Pancreas (tissue), 10 donors: ENCODE data around the gene CTTNBP2. TPM values are rescaled to one million over a fixed set of nuclear protein-coding genes. Genes with fewer than 3 reads are reported as not detected.

Experiments
- ATAC-seq, 4 donors: fragments of 200-7000 bp; cut with Tn5 transposase; one replicate each; pipeline versions ENCODE4 v1.8.0 to v1.9.1; 2020; ENCODE audit warnings: mild to moderate bottlenecking in 4 of 4, moderate library complexity in 4 of 4
- DNase-seq, 6 donors: peaks; one replicate each; pipeline ENCODE4 v3.0.0-alpha.2; 2020
- FAIRE-seq: peaks from 2 replicates; lab custom pipeline; 2012; peaks lifted over from hg19 to GRCh38; lab: Jason Lieb, UNC
- H3K27ac ChIP-seq, 4 donors: fragments of 200-600 bp; sonication (generic); 1 replicate in 3 of 4; 2 replicates in 1 of 4; pipeline versions ENCODE4 v1.5.0 to v1.8.0; 2020
- H3K27me3 ChIP-seq, 4 donors: fragments of 200-600 bp; one replicate each; pipeline ENCODE4 v1.8.0; 2021
- H3K36me3 ChIP-seq, 3 donors: fragments of 200-600 bp; sonication (generic) in 1 of 3; one replicate each; pipeline versions ENCODE4 v1.5.0 to v1.8.0; 2020 to 2021
- H3K4me1 ChIP-seq, 3 donors: fragments of 200-600 bp; one replicate each; pipeline ENCODE4 v1.8.0; 2021
- H3K4me3 ChIP-seq, 4 donors: fragments of 200-600 bp; sonication (generic) in 2 of 4; one replicate each; pipeline versions ENCODE4 v1.5.0 to v1.8.0; 2020 to 2021
- H3K9me3 ChIP-seq, 4 donors: fragments of 200-600 bp; one replicate each; pipeline ENCODE4 v1.8.0; 2021
- WGBS, 2 donors: extraction: QIAGEN DNeasy Blood & Tissue Kit; methylation state at CpG; one replicate each; pipeline ENCODE4 v1.1.7; 2013; 5-methylcytosine and 5-hydroxymethylcytosine counted together
- intact Hi-C, 3 donors: fragments of 100-400 bp; cut with DNase I; formaldehyde crosslinking; loops; one replicate each; pipeline versions ENCODE4 v1.11.1 to v1.14.2; 2022
- polyA plus RNA-seq, 2 donors: library from polyadenylated mRNA; stranded (reverse); fragments of 200-250 nt; gene quantifications; one replicate each; pipeline ENCODE4 v1.2.3, GENCODE V29; 2013
- total RNA-seq, 6 donors: library from RNA; stranded (reverse); fragmentation: NEBNext Ultra II Directional in 4 of 6; extraction: Animal tissue kit (Norgen Biotek cat#: 25700) in 4 of 6; gene quantifications; one replicate each; pipeline versions ENCODE4 v1.2.1 to v1.2.4, GENCODE V29; 2021 to 2023
- TF ChIP-seq, protein P1 (sequence below), 4 donors: fragments of 200-600 bp; sonication (generic) in 3 of 4; IDR thresholded peaks; one replicate each; pipeline versions ENCODE4 v1.5.0 to v1.8.0; 2021; ENCODE audit warnings: antibody characterized with exemption in 4 of 4
- donor health status: healthy with polysubstance abuse.
- donor health status: DM: no; HTN: no; CAD: no; lungs with moderate emphysema.
- donor health status: DM: no; HTN: no; CAD: no.
- donor health status: control.
- donor health status: control.
- donor health status: Bipolar disorder and iron deficiency.
- donor health status: DM: yes; HTN: yes; CAD: no.
- donor health status: DM: no; HTN: no; CAD: no.
- donor health status: DM: no; HTN: no; CAD: no.
- donor health status: DM: yes; HTN: yes; CAD: no.

The CTTNBP2 gene
- total and polyA plus RNA-seq, 8 donors: 4.8 to 15.4 (median 10.5) TPM

GRCh38 chr7:117869374-117869773 lies 3.9 kb downstream of the CTTNBP2 start:
- Histone ChIP-seq H3K9me3 (no peaks in the 10 kb centered on the region), H3K27me3 (no peaks in the 10 kb centered on the region), H3K27ac (no peak overlapping the region), H3K36me3 (no peaks in the 10 kb centered on the region), H3K4me1 (peaks cover 0 to 3% (median 0%) of the 10 kb centered on the region in 3 donors), H3K4me3 (no peak overlapping the region)
- intact Hi-C loops: no loop called here
- 43 to 54% methylated on average over 2 of the region's 2 CpGs for WGBS, 2 donors
- TF ChIP-seq, protein P1, sequence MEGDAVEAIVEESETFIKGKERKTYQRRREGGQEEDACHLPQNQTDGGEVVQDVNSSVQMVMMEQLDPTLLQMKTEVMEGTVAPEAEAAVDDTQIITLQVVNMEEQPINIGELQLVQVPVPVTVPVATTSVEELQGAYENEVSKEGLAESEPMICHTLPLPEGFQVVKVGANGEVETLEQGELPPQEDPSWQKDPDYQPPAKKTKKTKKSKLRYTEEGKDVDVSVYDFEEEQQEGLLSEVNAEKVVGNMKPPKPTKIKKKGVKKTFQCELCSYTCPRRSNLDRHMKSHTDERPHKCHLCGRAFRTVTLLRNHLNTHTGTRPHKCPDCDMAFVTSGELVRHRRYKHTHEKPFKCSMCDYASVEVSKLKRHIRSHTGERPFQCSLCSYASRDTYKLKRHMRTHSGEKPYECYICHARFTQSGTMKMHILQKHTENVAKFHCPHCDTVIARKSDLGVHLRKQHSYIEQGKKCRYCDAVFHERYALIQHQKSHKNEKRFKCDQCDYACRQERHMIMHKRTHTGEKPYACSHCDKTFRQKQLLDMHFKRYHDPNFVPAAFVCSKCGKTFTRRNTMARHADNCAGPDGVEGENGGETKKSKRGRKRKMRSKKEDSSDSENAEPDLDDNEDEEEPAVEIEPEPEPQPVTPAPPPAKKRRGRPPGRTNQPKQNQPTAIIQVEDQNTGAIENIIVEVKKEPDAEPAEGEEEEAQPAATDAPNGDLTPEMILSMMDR (IDR thresholded peaks at IDR 0.05): no peak
- no peak for DNase-seq
- no peak for ATAC-seq
- no peak for FAIRE-seq

GRCh38 chr7:117863618-117864017 lies 9.6 kb downstream of the CTTNBP2 start:
- intact Hi-C loops: no loop called here
- Histone ChIP-seq H3K27me3 (no peaks in the 10 kb centered on the region), H3K4me1 (no peaks in the 10 kb centered on the region), H3K9me3 (no peaks in the 10 kb centered on the region), H3K27ac (no peak overlapping the region), H3K36me3 (no peaks in the 10 kb centered on the region), H3K4me3 (no peak overlapping the region)
- WGBS, 2 donors: 43 to 49% methylated on average over 2 of the region's 2 CpGs
- FAIRE-seq (no peak), DNase-seq (no peak), ATAC-seq (no peak)
- TF ChIP-seq, protein P1 (IDR thresholded peaks at IDR 0.05): no peak

DNA sequence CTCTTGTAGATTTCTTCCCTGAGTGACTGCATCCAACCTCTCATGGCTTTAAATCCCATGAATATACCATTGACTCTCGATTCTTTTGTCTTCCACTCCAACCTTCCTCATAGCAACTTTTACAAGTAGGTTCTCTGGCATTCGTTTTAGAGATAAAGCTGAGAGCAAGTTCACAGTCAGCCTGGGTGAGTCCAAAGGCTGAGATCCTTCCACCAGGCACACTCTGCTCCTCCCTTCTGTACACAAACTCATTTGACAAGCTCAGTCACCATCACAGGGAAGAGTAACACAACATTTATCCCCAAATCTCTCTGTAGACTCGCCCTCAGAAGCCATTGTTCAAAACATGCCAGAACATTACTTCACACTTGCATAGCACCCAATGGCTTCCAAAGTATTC lies 10.9 kb downstream of the CTTNBP2 start:
- WGBS, 2 donors: 36 to 44% methylated on average over 3 of the region's 3 CpGs
- no peak overlapping the region for H3K27ac ChIP-seq
- DNase-seq: no peak
- H3K4me3 ChIP-seq: no peak overlapping the region
- intact Hi-C loops: no loop called here
- no peak for FAIRE-seq
- H3K36me3 ChIP-seq: no peaks in the 10 kb centered on the region
- no peaks in the 10 kb centered on the region for H3K4me1 ChIP-seq
- TF ChIP-seq, protein P1 (IDR thresholded peaks at IDR 0.05): no peak
- no peaks in the 10 kb centered on the region for H3K27me3 ChIP-seq
- no peaks in the 10 kb centered on the region for H3K9me3 ChIP-seq
- no peak for ATAC-seq

DNA sequence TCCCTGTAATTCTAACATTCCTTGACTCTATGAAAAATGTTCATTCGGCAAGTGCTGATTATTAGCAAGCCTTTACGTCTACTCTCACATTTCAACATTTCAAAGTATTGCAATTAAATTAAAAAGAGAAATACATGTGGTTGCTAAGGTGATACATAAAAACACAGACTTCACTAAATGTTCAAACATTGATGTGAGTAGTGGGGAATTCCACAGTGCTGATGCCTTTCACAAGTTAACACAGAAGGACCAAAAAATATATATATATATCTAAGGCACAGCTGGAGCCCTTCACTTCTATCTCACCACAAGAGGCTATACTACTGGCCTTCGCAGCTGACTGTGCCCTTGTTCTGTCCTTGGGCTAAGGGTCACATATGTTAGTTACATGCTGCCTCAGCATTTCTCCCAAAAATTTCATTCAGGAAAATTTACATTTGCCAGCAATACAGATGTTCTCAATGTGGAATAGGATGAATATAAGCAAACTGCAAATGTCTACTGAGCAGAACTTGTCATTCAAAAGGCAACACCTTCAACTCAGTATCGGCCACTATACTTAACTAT lies 13.9 kb downstream of the CTTNBP2 start:
- FAIRE-seq: no peak
- WGBS, 2 donors: 79 to 87% methylated on average over 4 of the region's 4 CpGs
- H3K27me3 ChIP-seq: no peaks in the 10 kb centered on the region
- no peak overlapping the region for H3K27ac ChIP-seq
- H3K9me3 ChIP-seq: no peaks in the 10 kb centered on the region
- TF ChIP-seq, protein P1 (IDR thresholded peaks at IDR 0.05): no peak
- no peak for DNase-seq
- intact Hi-C loops: no loop called here
- no peak for ATAC-seq
- no peak overlapping the region for H3K4me3 ChIP-seq
- no peaks in the 10 kb centered on the region for H3K4me1 ChIP-seq
- peaks cover 0 to 4% (median 0%) of the 10 kb centered on the region in 3 donors for H3K36me3 ChIP-seq

- Histone ChIP-seq H3K27me3 (no peaks in the 10 kb centered on the region), H3K9me3 (no peaks in the 10 kb centered on the region), H3K4me1 (no peaks in the 10 kb centered on the region), H3K4me3 (no peak overlapping the region), H3K36me3 (peaks cover 0 to 4% (median 0%) of the 10 kb centered on the region in 3 donors), H3K27ac (no peak overlapping the region)
- no peak for DNase-seq
- intact Hi-C loops: no loop called here
- TF ChIP-seq, protein P1 (IDR thresholded peaks at IDR 0.05): no peak
- no peak for FAIRE-seq
- 77 to 79% methylated on average over 3 of the region's 3 CpGs for WGBS, 2 donors
- no peak for ATAC-seq
Measured at GRCh38 chr7:117858712-117859111, 14.5 kb downstream of the CTTNBP2 start.
